Mesodermal cell (in vitro differentiated cells): ENCODE measurements around the gene IFI16.

Experiments
- H3K27ac ChIP-seq: 2 replicates; pipeline ENCODE4 v1.7.0; 2013; ENCODE audit warnings: mild to moderate bottlenecking, low read depth, low read length, moderate library complexity; ENCODE audit not compliant: severe bottlenecking
- H3K36me3 ChIP-seq: 2 replicates; pipeline ENCODE4 v1.7.1; 2013; ENCODE audit warnings: mild to moderate bottlenecking, low read length, moderate library complexity; ENCODE audit not compliant: control insufficient read depth, insufficient read depth
- H3K4me1 ChIP-seq: one replicate; pipeline ENCODE4 v1.7.1; 2013; ENCODE audit warnings: mild to moderate bottlenecking, low read length; ENCODE audit not compliant: insufficient read depth, control insufficient read depth, poor library complexity, severe bottlenecking
- H3K4me3 ChIP-seq: 2 replicates; pipeline ENCODE4 v1.7.0; 2013; ENCODE audit warnings: low read length, control low read depth, mild to moderate bottlenecking; ENCODE audit not compliant: insufficient read depth, poor library complexity, severe bottlenecking; ENCODE audit errors: extremely low read depth
- H3K9me3 ChIP-seq: 2 replicates; pipeline ENCODE4 v1.7.1; 2013; ENCODE audit warnings: mild to moderate bottlenecking, low read length, moderate library complexity; ENCODE audit not compliant: control insufficient read depth
- WGBS, 2 experiments: methylation state at CpG; one replicate each; pipeline ENCODE4 v1.1.5; 2013; ENCODE audit warnings: missing lambda C conversion rate in 2 of 2; ENCODE audit not compliant: insufficient coverage in 2 of 2; 5-methylcytosine and 5-hydroxymethylcytosine counted together

IFI16 gene

GRCh38 chr1:159056069-159056698 lies 46.5 kb downstream of the IFI16 start:
- no peaks in the 10 kb centered on the region for H3K9me3 ChIP-seq
- H3K36me3 ChIP-seq: peaks cover 30% of the 10 kb centered on the region
- no peak overlapping the region for H3K4me3 ChIP-seq
- 90 to 95% methylated on average over 5 to 7 of the region's 7 CpGs for WGBS, 2 experiments
- no peak overlapping the region for H3K27ac ChIP-seq
- H3K4me1 ChIP-seq: no peaks in the 10 kb centered on the region

- H3K4me3 ChIP-seq: no peak overlapping the region
- WGBS, 2 experiments: 95 to 96% methylated on average over 4 to 6 of the region's 7 CpGs
- H3K27ac ChIP-seq: no peak overlapping the region
- H3K4me1 ChIP-seq: no peaks in the 10 kb centered on the region
- H3K9me3 ChIP-seq: no peaks in the 10 kb centered on the region
- H3K36me3 ChIP-seq: peaks cover 11% of the 10 kb centered on the region
Observed at GRCh38 chr1:159058751-159059150, 49.0 kb downstream of the IFI16 start.

GRCh38 chr1:159065106-159065505 lies 55.4 kb downstream of the IFI16 start:
- no peak overlapping the region for H3K27ac ChIP-seq
- H3K9me3 ChIP-seq: no peaks in the 10 kb centered on the region
- 94 to 96% methylated on average over 4 to 8 of the region's 8 CpGs for WGBS, 2 experiments
- no peaks in the 10 kb centered on the region for H3K4me1 ChIP-seq
- H3K4me3 ChIP-seq: no peak overlapping the region
- no peaks in the 10 kb centered on the region for H3K36me3 ChIP-seq

- no peak overlapping the region for H3K27ac ChIP-seq
- H3K36me3 ChIP-seq: no peaks in the 10 kb centered on the region
- H3K4me1 ChIP-seq: no peaks in the 10 kb centered on the region
- 94 to 100% methylated on average over 4 of the region's 4 CpGs for WGBS, 2 experiments
- H3K9me3 ChIP-seq: no peaks in the 10 kb centered on the region
- H3K4me3 ChIP-seq: no peak overlapping the region
Observed at GRCh38 chr1:159066108-159066507, 56.4 kb downstream of the IFI16 start.

GRCh38 chr1:159067699-159068621 lies 58.3 kb downstream of the IFI16 start:
- H3K36me3 ChIP-seq: no peaks in the 10 kb centered on the region
- no peak overlapping the region for H3K27ac ChIP-seq
- no peak overlapping the region for H3K4me3 ChIP-seq
- 63 to 86% methylated on average over 3 of the region's 6 CpGs for WGBS, 2 experiments
- no peaks in the 10 kb centered on the region for H3K9me3 ChIP-seq
- no peaks in the 10 kb centered on the region for H3K4me1 ChIP-seq

GRCh38 chr1:159068886-159069285 lies 59.2 kb downstream of the IFI16 start:
- Histone ChIP-seq H3K36me3 (no peaks in the 10 kb centered on the region), H3K9me3 (no peaks in the 10 kb centered on the region), H3K4me3 (no peak overlapping the region), H3K27ac (no peak overlapping the region), H3K4me1 (no peaks in the 10 kb centered on the region)
- WGBS, 2 experiments: no CpG with 5 or more reads among the region's 2 CpGs

GRCh38 chr1:159071970-159072582 lies 62.4 kb downstream of the IFI16 start:
- Histone ChIP-seq H3K4me1 (no peaks in the 10 kb centered on the region), H3K36me3 (no peaks in the 10 kb centered on the region), H3K4me3 (no peak overlapping the region)

GRCh38 chr1:159076438-159077119 lies 66.9 kb downstream of the IFI16 start, which contains the start of gene AIM2:
Gene AIM2 (minus strand): TSS chr1:159076766. CDS start chr1:159073499, 3,267 bp downstream.
- 73 to 89% methylated on average over 5 of the region's 6 CpGs for WGBS, 2 experiments
- H3K4me3 ChIP-seq: no peak within 1 kb of the TSS
- no peak within 1 kb of the TSS for H3K27ac ChIP-seq
- no peaks in the 10 kb centered on the region for H3K9me3 ChIP-seq
- H3K36me3 ChIP-seq: no peaks in the 10 kb centered on the region
- no peaks in the 10 kb centered on the region for H3K4me1 ChIP-seq

More at GRCh38 chr1:159071970-159072582, 62.4 kb downstream of the IFI16 start:
- H3K27ac ChIP-seq: no peak overlapping the region
- no peaks in the 10 kb centered on the region for H3K9me3 ChIP-seq

GRCh38 chr1:159077120-159077961 lies 67.6 kb downstream of the IFI16 start:
- no peaks in the 10 kb centered on the region for H3K4me1 ChIP-seq
- H3K4me3 ChIP-seq: no peak overlapping the region
- no peaks in the 10 kb centered on the region for H3K9me3 ChIP-seq
- H3K36me3 ChIP-seq: no peaks in the 10 kb centered on the region
- 94 to 97% methylated on average over 9 to 12 of the region's 12 CpGs for WGBS, 2 experiments
- H3K27ac ChIP-seq: no peak overlapping the region

- no peaks in the 10 kb centered on the region for H3K36me3 ChIP-seq
- no CpG with 5 or more reads among the region's 1 CpG for WGBS, 2 experiments
- no peak overlapping the region for H3K4me3 ChIP-seq
- no peaks in the 10 kb centered on the region for H3K4me1 ChIP-seq
- no peak overlapping the region for H3K27ac ChIP-seq
- H3K9me3 ChIP-seq: no peaks in the 10 kb centered on the region
Observed at GRCh38 chr1:159079525-159079924, 69.8 kb downstream of the IFI16 start.
